ENCODE results near the gene FBXO30.

- TF ChIP-seq FOXM1 (IDR thresholded peaks at IDR 0.05; ENCODE audit: borderline replicate concordance) (no peak), BHLHE40 (IDR thresholded peaks at IDR 0.05; ENCODE audit: borderline replicate concordance) (no peak), TARDBP (IDR thresholded peaks at IDR 0.05) (no peak)
These were observed 31.0 kb upstream of the FBXO30 start for GRCh38 chr6:145845557-145845956.

Measured in HEK293T (cell line).